HG02884 (cell line): ENCODE data around the gene GUCD1.
"Not testable (repeated sequence)": the region's sequence is repeated elsewhere in the genome, so short reads cannot be mapped to it uniquely, and the experiment has no call there.

Source experiments
- ATAC-seq: cut with Tn5 transposase; IDR thresholded peaks from one replicate; pipeline ENCODE4 v1.9.1; 2021; ENCODE audit warnings: mild to moderate bottlenecking, moderate library complexity; ENCODE audit not compliant: unreplicated experiment

Gene GUCD1

GRCh38 chr22:24566899-24567511 lies 12.1 kb upstream of the GUCD1 start:
- ATAC-seq = no peak

GRCh38 chr22:24565077-24565476 lies 10.1 kb upstream of the GUCD1 start:
- ATAC-seq = no peak

- ATAC-seq = no peak
Observed at GRCh38 chr22:24564376-24565058, 9.6 kb upstream of the GUCD1 start.

- no peak for ATAC-seq
Observed at GRCh38 chr22:24563246-24563645, 8.3 kb upstream of the GUCD1 start.

- ATAC-seq = no peak
Observed at GRCh38 chr22:24559471-24559870, 4.5 kb upstream of the GUCD1 start.

GRCh38 chr22:24555165-24556039 lies 464 bp upstream of the GUCD1 start, which contains the start of gene SNRPD3:
TSS of gene SNRPD3 (plus strand) at chr22:24555999. CDS start at chr22:24557675, 1,676 bp downstream.
- ATAC-seq = peak; percentile 63

GRCh38 chr22:24553597-24554312 lies 1.2 kb downstream of the GUCD1 start:
- ATAC-seq = no peak

- not testable (repeated sequence) for ATAC-seq
Observed at GRCh38 chr22:24552503-24553286, 2.2 kb downstream of the GUCD1 start.

GRCh38 chr22:24550902-24551435 lies 4.0 kb downstream of the GUCD1 start:
- no peak for ATAC-seq

- no peak for ATAC-seq
Observed at GRCh38 chr22:24550028-24550901, 4.7 kb downstream of the GUCD1 start.

GRCh38 chr22:24548812-24549211 lies 6.1 kb downstream of the GUCD1 start:
- ATAC-seq = no peak

- ATAC-seq = no peak
Observed at GRCh38 chr22:24543679-24544243, 11.2 kb downstream of the GUCD1 start.

GRCh38 chr22:24543185-24543601 lies 11.7 kb downstream of the GUCD1 start:
- ATAC-seq = no peak

GRCh38 chr22:24542641-24543040 lies 12.3 kb downstream of the GUCD1 start:
- ATAC-seq = no peak

- no peak for ATAC-seq
Observed at GRCh38 chr22:24541681-24542515, 13.0 kb downstream of the GUCD1 start.

GRCh38 chr22:24540470-24540869 lies 14.5 kb downstream of the GUCD1 start:
- no peak for ATAC-seq

- ATAC-seq = no peak
Observed at GRCh38 chr22:24536089-24536488, 18.8 kb downstream of the GUCD1 start.

- ATAC-seq = no peak
Observed at GRCh38 chr22:24535348-24535747, 19.6 kb downstream of the GUCD1 start.
